ENCODE data around the gene SMR3A.

The SMR3A gene

GRCh38 chr4:70360460-70360859 lies at the start of gene SMR3A:
TSS of gene SMR3A (plus strand) at chr4:70360760. CDS start at chr4:70362116, 1,356 bp downstream.
- Mint-ChIP-seq H3K4me1 (no peaks in the 10 kb centered on the region), H3K27ac (no peak within 1 kb of the TSS)

GRCh38 chr4:70313736-70314135 lies 46.8 kb upstream of the SMR3A start:
- Mint-ChIP-seq H3K27me3 (no peaks in the 10 kb centered on the region), H3K36me3 (no peaks in the 10 kb centered on the region), H3K27ac (no peak overlapping the region), H3K9me3 (no peaks in the 10 kb centered on the region), H3K4me1 (no peaks in the 10 kb centered on the region), H3K4me3 (no peak overlapping the region)

More at GRCh38 chr4:70360460-70360859, at the start of gene SMR3A:
- Mint-ChIP-seq H3K36me3 (no peaks in the 10 kb centered on the region), H3K9me3 (no peaks in the 10 kb centered on the region), H3K4me3 (no peak within 1 kb of the TSS), H3K27me3 (no peaks in the 10 kb centered on the region)

- Mint-ChIP-seq H3K9me3 (no peaks in the 10 kb centered on the region), H3K27me3 (no peaks in the 10 kb centered on the region)
These were observed 44.6 kb upstream of the SMR3A start for GRCh38 chr4:70315928-70316327.

GRCh38 chr4:70326052-70326451 lies 34.5 kb upstream of the SMR3A start:
- H3K4me1 Mint-ChIP-seq, result no peaks in the 10 kb centered on the region
- H3K4me3 Mint-ChIP-seq, result no peak overlapping the region
- no peak overlapping the region for H3K27ac Mint-ChIP-seq
- peaks cover 1% of the 10 kb centered on the region for H3K27me3 Mint-ChIP-seq
- H3K36me3 Mint-ChIP-seq, result no peaks in the 10 kb centered on the region
- no peaks in the 10 kb centered on the region for H3K9me3 Mint-ChIP-seq

More at GRCh38 chr4:70315928-70316327, 44.6 kb upstream of the SMR3A start:
- Mint-ChIP-seq H3K4me3 (no peak overlapping the region), H3K27ac (no peak overlapping the region), H3K36me3 (no peaks in the 10 kb centered on the region), H3K4me1 (no peaks in the 10 kb centered on the region)

GRCh38 chr4:70334681-70335080 lies 25.9 kb upstream of the SMR3A start, which contains the start of gene CABS1:
TSS of gene CABS1 (plus strand) at chr4:70334981. CDS start at chr4:70335040, 59 bp downstream.
- no peaks in the 10 kb centered on the region for H3K9me3 Mint-ChIP-seq

GRCh38 chr4:70336043-70336442 lies 24.5 kb upstream of the SMR3A start:
- H3K27me3 Mint-ChIP-seq, result no peaks in the 10 kb centered on the region
- H3K36me3 Mint-ChIP-seq, result no peaks in the 10 kb centered on the region
- no peaks in the 10 kb centered on the region for H3K9me3 Mint-ChIP-seq
- H3K4me3 Mint-ChIP-seq, result no peak overlapping the region
- H3K4me1 Mint-ChIP-seq, result no peaks in the 10 kb centered on the region
- H3K27ac Mint-ChIP-seq, result no peak overlapping the region

More at GRCh38 chr4:70334681-70335080, 25.9 kb upstream of the SMR3A start, which contains the start of gene CABS1:
- H3K27me3 Mint-ChIP-seq, result no peaks in the 10 kb centered on the region
- H3K4me1 Mint-ChIP-seq, result no peaks in the 10 kb centered on the region
- H3K27ac Mint-ChIP-seq, result no peak within 1 kb of the TSS
- H3K4me3 Mint-ChIP-seq, result no peak within 1 kb of the TSS
- H3K36me3 Mint-ChIP-seq, result no peaks in the 10 kb centered on the region

- Mint-ChIP-seq H3K4me3 (no peak overlapping the region), H3K4me1 (no peaks in the 10 kb centered on the region), H3K27me3 (no peaks in the 10 kb centered on the region), H3K9me3 (no peaks in the 10 kb centered on the region), H3K36me3 (no peaks in the 10 kb centered on the region), H3K27ac (no peak overlapping the region)
These were observed 22.6 kb upstream of the SMR3A start for GRCh38 chr4:70337886-70338420.

- no peaks in the 10 kb centered on the region for H3K36me3 Mint-ChIP-seq
- H3K27me3 Mint-ChIP-seq, result no peaks in the 10 kb centered on the region
- no peaks in the 10 kb centered on the region for H3K9me3 Mint-ChIP-seq
- no peak overlapping the region for H3K27ac Mint-ChIP-seq
- H3K4me3 Mint-ChIP-seq, result no peak overlapping the region
- H3K4me1 Mint-ChIP-seq, result no peaks in the 10 kb centered on the region
These were observed 4.4 kb upstream of the SMR3A start for GRCh38 chr4:70356185-70356584.

GRCh38 chr4:70359115-70359661 lies 1.4 kb upstream of the SMR3A start:
- no peaks in the 10 kb centered on the region for H3K27me3 Mint-ChIP-seq
- no peak overlapping the region for H3K27ac Mint-ChIP-seq
- no peaks in the 10 kb centered on the region for H3K36me3 Mint-ChIP-seq
- no peaks in the 10 kb centered on the region for H3K9me3 Mint-ChIP-seq
- no peaks in the 10 kb centered on the region for H3K4me1 Mint-ChIP-seq
- H3K4me3 Mint-ChIP-seq, result no peak overlapping the region

- H3K27me3 Mint-ChIP-seq, result no peaks in the 10 kb centered on the region
- H3K9me3 Mint-ChIP-seq, result no peaks in the 10 kb centered on the region
- H3K27ac Mint-ChIP-seq, result no peak overlapping the region
- no peaks in the 10 kb centered on the region for H3K36me3 Mint-ChIP-seq
- no peak overlapping the region for H3K4me3 Mint-ChIP-seq
- no peaks in the 10 kb centered on the region for H3K4me1 Mint-ChIP-seq
These were observed 3.4 kb downstream of the SMR3A start for GRCh38 chr4:70364002-70364401.

GRCh38 chr4:70365479-70365878 lies 4.9 kb downstream of the SMR3A start:
- Mint-ChIP-seq H3K9me3 (no peaks in the 10 kb centered on the region), H3K27me3 (no peaks in the 10 kb centered on the region), H3K4me1 (no peaks in the 10 kb centered on the region), H3K4me3 (no peak overlapping the region), H3K27ac (no peak overlapping the region), H3K36me3 (no peaks in the 10 kb centered on the region)

- Mint-ChIP-seq H3K4me1 (no peaks in the 10 kb centered on the region), H3K27ac (no peak overlapping the region), H3K4me3 (no peak overlapping the region), H3K9me3 (no peaks in the 10 kb centered on the region), H3K27me3 (no peaks in the 10 kb centered on the region), H3K36me3 (no peaks in the 10 kb centered on the region)
These were observed 7.3 kb downstream of the SMR3A start for GRCh38 chr4:70367813-70368212.

GRCh38 chr4:70371987-70372386 lies 11.4 kb downstream of the SMR3A start:
- Mint-ChIP-seq H3K27ac (no peak overlapping the region), H3K27me3 (no peaks in the 10 kb centered on the region)

GRCh38 chr4:70372760-70373159 lies 12.2 kb downstream of the SMR3A start:
- Mint-ChIP-seq H3K36me3 (no peaks in the 10 kb centered on the region), H3K27me3 (no peaks in the 10 kb centered on the region), H3K4me1 (no peaks in the 10 kb centered on the region), H3K27ac (no peak overlapping the region), H3K9me3 (no peaks in the 10 kb centered on the region), H3K4me3 (no peak overlapping the region)

More at GRCh38 chr4:70371987-70372386, 11.4 kb downstream of the SMR3A start:
- H3K4me3 Mint-ChIP-seq, result no peak overlapping the region
- H3K4me1 Mint-ChIP-seq, result no peaks in the 10 kb centered on the region
- H3K36me3 Mint-ChIP-seq, result no peaks in the 10 kb centered on the region
- H3K9me3 Mint-ChIP-seq, result no peaks in the 10 kb centered on the region

- no peak overlapping the region for H3K4me3 Mint-ChIP-seq
- no peaks in the 10 kb centered on the region for H3K27me3 Mint-ChIP-seq
- no peaks in the 10 kb centered on the region for H3K4me1 Mint-ChIP-seq
These were observed 20.0 kb downstream of the SMR3A start for GRCh38 chr4:70380578-70380977.

GRCh38 chr4:70382691-70383181 lies 22.2 kb downstream of the SMR3A start, which contains the start of gene SMR3B:
TSS of gene SMR3B (plus strand) at chr4:70383131. CDS start at chr4:70384511, 1,380 bp downstream.
- no peaks in the 10 kb centered on the region for H3K27me3 Mint-ChIP-seq
- H3K4me1 Mint-ChIP-seq, result no peaks in the 10 kb centered on the region
- H3K4me3 Mint-ChIP-seq, result no peak within 1 kb of the TSS
- H3K36me3 Mint-ChIP-seq, result no peaks in the 10 kb centered on the region
- H3K27ac Mint-ChIP-seq, result no peak within 1 kb of the TSS
- H3K9me3 Mint-ChIP-seq, result no peaks in the 10 kb centered on the region

More at GRCh38 chr4:70380578-70380977, 20.0 kb downstream of the SMR3A start:
- H3K9me3 Mint-ChIP-seq, result no peaks in the 10 kb centered on the region
- no peak overlapping the region for H3K27ac Mint-ChIP-seq
- H3K36me3 Mint-ChIP-seq, result no peaks in the 10 kb centered on the region

Measured in activated naive CD4-positive, alpha-beta T cell treated with anti-CD3 and anti-CD28 coated beads, Interleukin-2, amount 50 U/mL, for 24 hours (primary cell).